HepG2 (cell line): ENCODE measurements around the gene MRPL10. TPM values are rescaled to one million over a fixed set of nuclear protein-coding genes. Genes with fewer than 3 reads are reported as not detected.

Experiments used
- ARHGAP35 ChIP-seq: sonication (generic); formaldehyde crosslinking; IDR thresholded peaks from 2 replicates; pipeline ENCODE4 v1.9.0; 2022; ENCODE audit warnings: mild to moderate bottlenecking, inconsistent platforms, moderate library complexity, missing genetic modification reagents, borderline replicate concordance
- KAT7 ChIP-seq: IDR thresholded peaks from 2 replicates; pipeline ENCODE4 v1.6.1; 2018; ENCODE audit warnings: borderline replicate concordance, missing compliant biosample characterization
- MED8 ChIP-seq: sonication (generic); formaldehyde crosslinking; IDR thresholded peaks from 2 replicates; pipeline ENCODE4 v1.8.1; 2023; ENCODE audit warnings: mild to moderate bottlenecking, missing genetic modification reagents; ENCODE audit not compliant: insufficient replicate concordance
- MTA1 ChIP-seq: sonication (generic); formaldehyde crosslinking; IDR thresholded peaks from 2 replicates; pipeline ENCODE4 v1.4.0; 2020; ENCODE audit warnings: missing genetic modification reagents, mild to moderate bottlenecking, borderline replicate concordance
- MTF2 ChIP-seq: sonication (generic); formaldehyde crosslinking; IDR thresholded peaks from 2 replicates; pipeline ENCODE4 v1.5.0; 2020; ENCODE audit warnings: missing genetic modification reagents, borderline replicate concordance
- NR2F6 ChIP-seq, 2 experiments: IDR thresholded peaks; 2 replicates each; pipeline ENCODE4 v1.6.1; 2016; ENCODE audit warnings: antibody characterized with exemption in 1 of 2, mild to moderate bottlenecking in 1 of 2
- RAD21 ChIP-seq: fragments of 450-650 bp; formaldehyde crosslinking; IDR thresholded peaks from 2 replicates; pipeline ENCODE4 v1.5.0; 2020; ENCODE audit warnings: mild to moderate bottlenecking
- SMAD1 ChIP-seq: sonication (generic); formaldehyde crosslinking; IDR thresholded peaks from 2 replicates; pipeline ENCODE4 v1.4.0; 2020; ENCODE audit warnings: missing genetic modification reagents, low read depth, mild to moderate bottlenecking, borderline replicate concordance
- TP53 ChIP-seq: sonication (generic); formaldehyde crosslinking; conservative IDR thresholded peaks from 2 replicates; pipeline ENCODE4 v1.4.0; 2020; ENCODE audit warnings: missing genetic modification reagents
- YEATS2 ChIP-seq: sonication (generic); formaldehyde crosslinking; IDR thresholded peaks from 2 replicates; pipeline ENCODE4 v1.4.0; 2020; ENCODE audit warnings: missing genetic modification reagents, borderline replicate concordance
- ZBTB20 ChIP-seq: sonication (generic); formaldehyde crosslinking; IDR thresholded peaks from 2 replicates; pipeline ENCODE4 v1.8.1; 2023; ENCODE audit warnings: missing genetic modification reagents, low read depth, mild to moderate bottlenecking, borderline replicate concordance
- ZNF354B ChIP-seq: sonication (generic); formaldehyde crosslinking; IDR thresholded peaks from 2 replicates; pipeline ENCODE4 v1.8.0; 2022; ENCODE audit warnings: mild to moderate bottlenecking, missing genetic modification reagents
- ZNF510 ChIP-seq: sonication (generic); formaldehyde crosslinking; IDR thresholded peaks from 2 replicates; pipeline ENCODE4 v1.4.0; 2020; ENCODE audit warnings: low read depth, mild to moderate bottlenecking, missing genetic modification reagents
- ZNF737 ChIP-seq: sonication (generic); formaldehyde crosslinking; IDR thresholded peaks from 2 replicates; pipeline ENCODE4 v1.5.0; 2020; ENCODE audit warnings: missing genetic modification reagents, mild to moderate bottlenecking, borderline replicate concordance
- ZNF747 ChIP-seq: sonication (generic); formaldehyde crosslinking; IDR thresholded peaks from 2 replicates; pipeline ENCODE4 v1.8.1; 2023; ENCODE audit warnings: missing genetic modification reagents, mild to moderate bottlenecking, borderline replicate concordance
- polyA plus RNA-seq, 8 experiments: library from polyadenylated mRNA; depleted of rRNA in 3 of 8; stranded (reverse) in 7 of 8; unstranded in 1 of 8; fragments of >200 nt; fragmentation: Illumina TruSeq in 4 of 8; extraction: Trizol in 4 of 8; gene quantifications; 2 replicates each; pipeline versions ENCODE4 v1.2.1 to v1.2.3, GENCODE V29; 2011 to 2016; ENCODE audit warnings: low read depth in 4 of 8, missing spikeins in 1 of 8, mixed read lengths in 1 of 8; ENCODE audit not compliant: insufficient read depth in 1 of 8
- total RNA-seq, 5 experiments: library from RNA; depleted of rRNA; stranded (reverse); fragments of >200 nt; fragmentation: Illumina TruSeq; extraction: Trizol; gene quantifications; 2 replicates each; pipeline ENCODE4 v1.2.3, GENCODE V29; 2016; ENCODE audit warnings: low read depth in 1 of 5
- TF ChIP-seq, protein P1 (sequence below): sonication (generic); formaldehyde crosslinking; IDR thresholded peaks from 2 replicates; pipeline ENCODE4 v1.9.0; 2022; ENCODE audit warnings: missing genetic modification reagents, mild to moderate bottlenecking, borderline replicate concordance
- TF ChIP-seq, protein P2 (sequence below): sonication (generic); formaldehyde crosslinking; IDR thresholded peaks from 2 replicates; pipeline ENCODE4 v1.5.0; 2020; ENCODE audit warnings: missing genetic modification reagents
- TF ChIP-seq, protein P3 (sequence below): sonication (generic); formaldehyde crosslinking; IDR thresholded peaks from 2 replicates; pipeline ENCODE4 v1.4.0; 2020; ENCODE audit warnings: missing genetic modification reagents

The MRPL10 gene
- total and polyA plus RNA-seq, 2 of the 13 experiments (the other 11 are each of a cell fraction or from before 2014, with no cell fraction given) = 56.7 to 149 TPM

DNA sequence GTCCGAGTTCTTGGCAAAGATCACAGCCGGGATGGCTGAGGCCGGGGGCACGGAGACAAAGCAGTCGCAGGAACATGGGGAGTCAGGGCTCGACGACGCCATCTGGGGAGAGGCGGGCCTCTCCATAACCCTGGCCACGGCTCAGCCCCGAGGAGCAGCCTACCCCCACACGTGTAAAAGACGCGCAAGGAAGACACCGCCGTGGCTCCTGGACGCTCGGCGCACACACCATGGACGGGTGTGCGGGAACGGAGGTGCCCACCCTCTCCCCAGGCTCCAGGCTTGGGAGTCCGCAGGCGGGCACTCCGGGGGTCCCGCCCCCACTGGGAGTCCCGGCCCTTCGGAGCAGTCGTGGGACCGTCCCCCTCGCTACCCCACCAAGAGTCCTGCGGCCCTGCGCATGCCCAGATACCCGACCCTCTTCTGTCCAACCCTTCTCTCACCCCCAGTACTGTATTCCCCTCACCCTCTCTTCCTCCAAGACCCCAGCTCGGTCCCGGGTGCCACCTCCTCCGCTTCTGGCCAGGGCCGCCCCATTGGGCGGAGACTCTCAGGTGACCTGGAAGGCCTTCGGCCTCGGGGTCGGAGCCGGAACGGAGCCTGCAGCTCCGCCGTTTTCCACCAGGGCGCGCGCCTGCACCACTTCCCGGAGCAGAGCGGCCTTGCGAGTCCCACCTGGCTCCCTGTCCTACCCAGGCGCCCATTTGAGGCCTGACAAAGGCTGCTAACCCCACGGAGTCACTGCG is 9.6 kb upstream of the MRPL10 start, which contains the start of gene SCRN2 (continued):
- TF ChIP-seq, protein P1, sequence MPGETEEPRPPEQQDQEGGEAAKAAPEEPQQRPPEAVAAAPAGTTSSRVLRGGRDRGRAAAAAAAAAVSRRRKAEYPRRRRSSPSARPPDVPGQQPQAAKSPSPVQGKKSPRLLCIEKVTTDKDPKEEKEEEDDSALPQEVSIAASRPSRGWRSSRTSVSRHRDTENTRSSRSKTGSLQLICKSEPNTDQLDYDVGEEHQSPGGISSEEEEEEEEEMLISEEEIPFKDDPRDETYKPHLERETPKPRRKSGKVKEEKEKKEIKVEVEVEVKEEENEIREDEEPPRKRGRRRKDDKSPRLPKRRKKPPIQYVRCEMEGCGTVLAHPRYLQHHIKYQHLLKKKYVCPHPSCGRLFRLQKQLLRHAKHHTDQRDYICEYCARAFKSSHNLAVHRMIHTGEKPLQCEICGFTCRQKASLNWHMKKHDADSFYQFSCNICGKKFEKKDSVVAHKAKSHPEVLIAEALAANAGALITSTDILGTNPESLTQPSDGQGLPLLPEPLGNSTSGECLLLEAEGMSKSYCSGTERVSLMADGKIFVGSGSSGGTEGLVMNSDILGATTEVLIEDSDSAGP (CRISPR knock-in tag) = peak; percentile 91; the same call in 1 of the 2 replicates
- TF ChIP-seq ZNF737 (CRISPR knock-in tag) (no peak), KAT7 (peak; percentile 83), MTA1 (CRISPR knock-in tag) (peak; percentile 86; the same call in 1 of the 2 replicates), MTF2 (CRISPR knock-in tag) (peak; percentile 56; the same call in 1 of the 2 replicates), RAD21 (CRISPR knock-in tag) (peak; percentile 99), MED8 (CRISPR knock-in tag) (peak; percentile 61), ZBTB20 (CRISPR knock-in tag) (peak; percentile 60; the same call in 1 of the 2 replicates), ARHGAP35 (no peak; the same call in none of the 2 replicates), ZNF354B (0 out of 2 replicates have a peak, but pooled peaks have one; percentile 27), ZNF510 (peak; percentile 59; the same call in 1 of the 2 replicates), YEATS2 (CRISPR knock-in tag) (peak; percentile 76; the same call in 1 of the 2 replicates), SMAD1 (CRISPR knock-in tag) (no peak), NR2F6 (IDR thresholded peaks at IDR 0.05) (0 out of 2 replicates have a peak, but pooled peaks have one; percentile 48), NR2F6 (CRISPR knock-in tag; IDR thresholded peaks at IDR 0.05) (peak; percentile 78), TP53 (CRISPR knock-in tag) (0 out of 2 replicates have a peak, but pooled peaks have one; percentile 67), ZNF747 (CRISPR knock-in tag) (peak; percentile 81; the same call in 1 of the 2 replicates)
- TF ChIP-seq, protein P2, sequence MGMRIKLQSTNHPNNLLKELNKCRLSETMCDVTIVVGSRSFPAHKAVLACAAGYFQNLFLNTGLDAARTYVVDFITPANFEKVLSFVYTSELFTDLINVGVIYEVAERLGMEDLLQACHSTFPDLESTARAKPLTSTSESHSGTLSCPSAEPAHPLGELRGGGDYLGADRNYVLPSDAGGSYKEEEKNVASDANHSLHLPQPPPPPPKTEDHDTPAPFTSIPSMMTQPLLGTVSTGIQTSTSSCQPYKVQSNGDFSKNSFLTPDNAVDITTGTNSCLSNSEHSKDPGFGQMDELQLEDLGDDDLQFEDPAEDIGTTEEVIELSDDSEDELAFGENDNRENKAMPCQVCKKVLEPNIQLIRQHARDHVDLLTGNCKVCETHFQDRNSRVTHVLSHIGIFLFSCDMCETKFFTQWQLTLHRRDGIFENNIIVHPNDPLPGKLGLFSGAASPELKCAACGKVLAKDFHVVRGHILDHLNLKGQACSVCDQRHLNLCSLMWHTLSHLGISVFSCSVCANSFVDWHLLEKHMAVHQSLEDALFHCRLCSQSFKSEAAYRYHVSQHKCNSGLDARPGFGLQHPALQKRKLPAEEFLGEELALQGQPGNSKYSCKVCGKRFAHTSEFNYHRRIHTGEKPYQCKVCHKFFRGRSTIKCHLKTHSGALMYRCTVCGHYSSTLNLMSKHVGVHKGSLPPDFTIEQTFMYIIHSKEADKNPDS (CRISPR knock-in tag) = peak; percentile 89
- TF ChIP-seq, protein P3, sequence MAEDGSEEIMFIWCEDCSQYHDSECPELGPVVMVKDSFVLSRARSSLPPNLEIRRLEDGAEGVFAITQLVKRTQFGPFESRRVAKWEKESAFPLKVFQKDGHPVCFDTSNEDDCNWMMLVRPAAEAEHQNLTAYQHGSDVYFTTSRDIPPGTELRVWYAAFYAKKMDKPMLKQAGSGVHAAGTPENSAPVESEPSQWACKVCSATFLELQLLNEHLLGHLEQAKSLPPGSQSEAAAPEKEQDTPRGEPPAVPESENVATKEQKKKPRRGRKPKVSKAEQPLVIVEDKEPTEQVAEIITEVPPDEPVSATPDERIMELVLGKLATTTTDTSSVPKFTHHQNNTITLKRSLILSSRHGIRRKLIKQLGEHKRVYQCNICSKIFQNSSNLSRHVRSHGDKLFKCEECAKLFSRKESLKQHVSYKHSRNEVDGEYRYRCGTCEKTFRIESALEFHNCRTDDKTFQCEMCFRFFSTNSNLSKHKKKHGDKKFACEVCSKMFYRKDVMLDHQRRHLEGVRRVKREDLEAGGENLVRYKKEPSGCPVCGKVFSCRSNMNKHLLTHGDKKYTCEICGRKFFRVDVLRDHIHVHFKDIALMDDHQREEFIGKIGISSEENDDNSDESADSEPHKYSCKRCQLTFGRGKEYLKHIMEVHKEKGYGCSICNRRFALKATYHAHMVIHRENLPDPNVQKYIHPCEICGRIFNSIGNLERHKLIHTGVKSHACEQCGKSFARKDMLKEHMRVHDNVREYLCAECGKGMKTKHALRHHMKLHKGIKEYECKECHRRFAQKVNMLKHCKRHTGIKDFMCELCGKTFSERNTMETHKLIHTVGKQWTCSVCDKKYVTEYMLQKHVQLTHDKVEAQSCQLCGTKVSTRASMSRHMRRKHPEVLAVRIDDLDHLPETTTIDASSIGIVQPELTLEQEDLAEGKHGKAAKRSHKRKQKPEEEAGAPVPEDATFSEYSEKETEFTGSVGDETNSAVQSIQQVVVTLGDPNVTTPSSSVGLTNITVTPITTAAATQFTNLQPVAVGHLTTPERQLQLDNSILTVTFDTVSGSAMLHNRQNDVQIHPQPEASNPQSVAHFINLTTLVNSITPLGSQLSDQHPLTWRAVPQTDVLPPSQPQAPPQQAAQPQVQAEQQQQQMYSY = peak; percentile 84
